HepG2 (cell line): ENCODE data around the gene STAT6. TPM values are rescaled to one million over a fixed set of nuclear protein-coding genes. Genes with fewer than 3 reads are reported as not detected.

Experiments used
- ARNTL ChIP-seq: sonication (generic); formaldehyde crosslinking; IDR thresholded peaks from 2 replicates; pipeline ENCODE4 v1.4.0; 2020; ENCODE audit warnings: mild to moderate bottlenecking, missing genetic modification reagents
- FOXP4 ChIP-seq: sonication (generic); formaldehyde crosslinking; IDR thresholded peaks from 2 replicates; pipeline ENCODE4 v1.4.0; 2020; ENCODE audit warnings: missing genetic modification reagents
- KDM4B ChIP-seq: sonication (generic); formaldehyde crosslinking; IDR thresholded peaks from 2 replicates; pipeline ENCODE4 v1.4.0; 2020; ENCODE audit warnings: missing genetic modification reagents
- MIXL1 ChIP-seq: IDR thresholded peaks from 2 replicates; pipeline ENCODE4 v1.6.1; 2016
- PRDM15 ChIP-seq: sonication (generic); formaldehyde crosslinking; IDR thresholded peaks from 2 replicates; pipeline ENCODE4 v1.4.0; 2020; ENCODE audit warnings: missing genetic modification reagents
- SKIL ChIP-seq: sonication (generic); formaldehyde crosslinking; IDR thresholded peaks from 2 replicates; pipeline ENCODE4 v1.8.0; 2022; ENCODE audit warnings: missing genetic modification reagents, mild to moderate bottlenecking, moderate library complexity, borderline replicate concordance
- SP2 ChIP-seq: sonication (generic); formaldehyde crosslinking; IDR thresholded peaks from 2 replicates; pipeline ENCODE4 v1.5.1; 2020; ENCODE audit warnings: mild to moderate bottlenecking, missing genetic modification reagents
- SP5 ChIP-seq: IDR thresholded peaks from 2 replicates; pipeline ENCODE4 v1.6.1; 2016; ENCODE audit warnings: low read depth, borderline replicate concordance
- TBX2 ChIP-seq: sonication (generic); formaldehyde crosslinking; IDR thresholded peaks from 2 replicates; pipeline ENCODE4 v1.5.0; 2020; ENCODE audit warnings: missing genetic modification reagents, mild to moderate bottlenecking, borderline replicate concordance
- TOE1 ChIP-seq: sonication (generic); formaldehyde crosslinking; IDR thresholded peaks from 2 replicates; pipeline ENCODE4 v1.4.0; 2020; ENCODE audit warnings: mild to moderate bottlenecking, missing genetic modification reagents
- ZNF18 ChIP-seq: sonication (generic); formaldehyde crosslinking; IDR thresholded peaks from 2 replicates; pipeline ENCODE4 v1.8.0; 2022; ENCODE audit warnings: mild to moderate bottlenecking, missing genetic modification reagents; ENCODE audit not compliant: insufficient replicate concordance
- ZNF225 ChIP-seq: sonication (generic); formaldehyde crosslinking; IDR thresholded peaks from 2 replicates; pipeline ENCODE4 v1.4.0; 2020; ENCODE audit warnings: mild to moderate bottlenecking, missing genetic modification reagents
- ZNF280B ChIP-seq: sonication (generic); formaldehyde crosslinking; IDR thresholded peaks from 2 replicates; pipeline ENCODE4 v1.5.0; 2020; ENCODE audit warnings: missing genetic modification reagents, mild to moderate bottlenecking, borderline replicate concordance
- ZNF337 ChIP-seq: sonication (generic); formaldehyde crosslinking; IDR thresholded peaks from 2 replicates; pipeline ENCODE4 v1.5.1; 2020; ENCODE audit warnings: missing genetic modification reagents, low read depth, mild to moderate bottlenecking, borderline replicate concordance
- polyA plus RNA-seq, 8 experiments: library from polyadenylated mRNA; depleted of rRNA in 3 of 8; stranded (reverse) in 7 of 8; unstranded in 1 of 8; fragments of >200 nt; fragmentation: Illumina TruSeq in 4 of 8; extraction: Trizol in 4 of 8; gene quantifications; 2 replicates each; pipeline versions ENCODE4 v1.2.1 to v1.2.3, GENCODE V29; 2011 to 2016; ENCODE audit warnings: low read depth in 4 of 8, missing spikeins in 1 of 8, mixed read lengths in 1 of 8; ENCODE audit not compliant: insufficient read depth in 1 of 8
- total RNA-seq, 5 experiments: library from RNA; depleted of rRNA; stranded (reverse); fragments of >200 nt; fragmentation: Illumina TruSeq; extraction: Trizol; gene quantifications; 2 replicates each; pipeline ENCODE4 v1.2.3, GENCODE V29; 2016; ENCODE audit warnings: low read depth in 1 of 5

Gene STAT6
- total and polyA plus RNA-seq, 2 of the 13 experiments (the other 11 are each of a cell fraction or from before 2014, with no cell fraction given): 28.0 to 62.2 TPM

GRCh38 chr12:57101892-57102695 lies 9.1 kb downstream of the STAT6 start (continued):
- TF ChIP-seq ZNF18 (CRISPR knock-in tag) (peak; percentile 79), SKIL (peak; percentile 40; the same call in 1 of the 2 replicates), ZNF280B (peak; percentile 41; the same call in 1 of the 2 replicates), MIXL1 (CRISPR knock-in tag) (0 out of 2 replicates have a peak, but pooled peaks have one; percentile 13), FOXP4 (CRISPR knock-in tag) (peak; percentile 68), ARNTL (CRISPR knock-in tag) (peak; percentile 79), TOE1 (CRISPR knock-in tag) (no peak), ZNF337 (CRISPR knock-in tag) (peak; percentile 44; the same call in 1 of the 2 replicates), KDM4B (CRISPR knock-in tag) (0 out of 2 replicates have a peak, but pooled peaks have one; percentile 19), SP2 (no peak), ZNF225 (0 out of 2 replicates have a peak, but pooled peaks have one; percentile 29), PRDM15 (CRISPR knock-in tag) (0 out of 2 replicates have a peak, but pooled peaks have one; percentile 23), TBX2 (CRISPR knock-in tag) (peak; percentile 65), SP5 (CRISPR knock-in tag) (peak; percentile 36; the same call in 1 of the 2 replicates)
